ENCODE measurements around the gene HNF1B.

DNA sequence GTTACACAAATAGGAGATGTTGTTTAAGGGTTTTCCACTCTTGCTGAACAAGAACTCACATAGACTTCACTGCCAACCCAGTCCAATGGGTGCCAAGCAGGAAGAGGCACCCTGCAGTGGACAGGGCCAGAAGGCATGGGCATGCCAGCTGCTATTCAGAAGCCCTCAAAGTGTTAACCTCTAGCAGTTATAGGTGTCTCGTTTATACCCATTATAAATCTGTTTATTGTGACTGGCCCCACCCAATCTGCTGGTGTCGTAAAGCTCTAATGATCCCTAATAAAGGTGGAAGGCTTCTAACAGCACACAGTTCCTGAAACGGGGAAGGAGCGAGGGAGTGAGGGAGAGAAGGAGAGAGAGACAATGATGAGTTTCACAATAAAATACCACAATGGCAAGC, 23.9 kb downstream of the HNF1B start:
- TF ChIP-seq POLR2A (IDR thresholded peaks at IDR 0.05; ENCODE audit: low read depth, low read length) (no peak), POLR2AphosphoS5 (IDR thresholded peaks at IDR 0.05; ENCODE audit: low read depth, low read length) (no peak), TAF1 (IDR thresholded peaks at IDR 0.05; ENCODE audit: low read depth, low read length) (no peak), POU2F2 (IDR thresholded peaks at IDR 0.05; ENCODE audit: low read depth, low read length) (no peak)
